SK-N-SH (cell line): Measurements from ENCODE around the gene CNIH3. TPM values are rescaled to one million over a fixed set of nuclear protein-coding genes. Genes with fewer than 3 reads are reported as not detected.

Experiments used
- CTCF ChIA-PET: fragments of 300-600, 350-600 bp; formaldehyde crosslinking; extraction: SDS; loops from one replicate; lab custom pipeline; 2021; lab: Yijun Ruan, JAX
- POLR2A ChIA-PET: fragments of 350-600 bp; sonication (Branson Sonifier 250); formaldehyde crosslinking; extraction: SDS; loops from one replicate; lab custom pipeline; 2020; ENCODE audit warnings: antibody characterized with exemption, inconsistent platforms; lab: Yijun Ruan, JAX
- DNase-seq: peaks from one replicate; pipeline ENCODE4 v3.0.0; 2012
- H2AFZ ChIP-seq: fragments of 200-600 bp; sonication (generic); 2 replicates; pipeline ENCODE4 v1.8.1; 2016; ENCODE audit warnings: antibody characterized with exemption, mild to moderate bottlenecking, low read depth
- H3F3A ChIP-seq: fragments of 200-600 bp; sonication (generic); replicated peaks from 2 replicates; pipeline ENCODE3; 2016; ENCODE audit warnings: antibody characterized with exemption, mild to moderate bottlenecking; ENCODE audit not compliant: insufficient read depth
- H3K27ac ChIP-seq, 2 experiments: fragments of 200-500 bp in 1 of 2; fragments of 200-600 bp in 1 of 2; sonication (Bioruptor generic) in 1 of 2; sonication (generic), shearing (Covaris generic) in 1 of 2; 2 replicates each; pipeline versions ENCODE4 v1.5.1 to v1.6.1; 2014 to 2016; ENCODE audit warnings: low read depth in 2 of 2, inconsistent platforms in 1 of 2, low read length in 1 of 2, mild to moderate bottlenecking in 1 of 2, mixed read lengths in 1 of 2
- H3K27me3 ChIP-seq: fragments of 200-600 bp; sonication (generic), shearing (Covaris generic); 2 replicates; pipeline ENCODE4 v1.6.1; 2016; ENCODE audit warnings: mixed run types; ENCODE audit not compliant: insufficient read depth
- H3K36me3 ChIP-seq, 2 experiments: fragments of 200-500 bp in 1 of 2; fragments of 200-600 bp in 1 of 2; sonication (Bioruptor generic) in 1 of 2; sonication (generic) in 1 of 2; replicated peaks in 1 of 2; 2 replicates each; pipeline versions ENCODE3 to v1.5.1; 2014 to 2016; ENCODE audit warnings: low read length in 1 of 2, mild to moderate bottlenecking in 1 of 2; ENCODE audit not compliant: insufficient read depth in 2 of 2, control insufficient read depth in 1 of 2
- H3K4me1 ChIP-seq, 2 experiments: fragments of 200-500 bp in 1 of 2; fragments of 200-600 bp in 1 of 2; sonication (Bioruptor generic) in 1 of 2; sonication (generic), shearing (Covaris generic) in 1 of 2; 2 replicates each; pipeline versions ENCODE4 v1.5.1 to v1.6.1; 2014 to 2016; ENCODE audit warnings: low read depth in 1 of 2, low read length in 1 of 2, mixed run types in 1 of 2; ENCODE audit not compliant: insufficient read depth in 2 of 2, control insufficient read depth in 1 of 2
- H3K4me2 ChIP-seq: fragments of 200-600 bp; sonication (generic), shearing (Covaris generic); 2 replicates; pipeline ENCODE4 v1.6.1; 2017; ENCODE audit warnings: mixed run types
- H3K4me3 ChIP-seq, 2 experiments: fragments of 200-500 bp in 1 of 2; fragments of 200-600 bp in 1 of 2; sonication (Bioruptor generic) in 1 of 2; sonication (generic), shearing (Covaris generic) in 1 of 2; 2 replicates each; pipeline versions ENCODE4 v1.5.1 to v1.8.1; 2014 to 2016; ENCODE audit warnings: low read depth in 2 of 2, inconsistent platforms in 1 of 2, low read length in 1 of 2, mild to moderate bottlenecking in 1 of 2, mixed read lengths in 1 of 2, moderate library complexity in 1 of 2
- H3K79me2 ChIP-seq: fragments of 200-600 bp; sonication (generic); 2 replicates; pipeline ENCODE4 v1.8.1; 2017; ENCODE audit warnings: mild to moderate bottlenecking; ENCODE audit not compliant: insufficient read depth
- H3K9ac ChIP-seq: fragments of 200-600 bp; sonication (generic); 2 replicates; pipeline ENCODE4 v1.6.1; 2017; ENCODE audit warnings: mixed run types
- H3K9me2 ChIP-seq: fragments of 200-600 bp; sonication (generic); 2 replicates; pipeline ENCODE4 v1.6.1; 2017; ENCODE audit warnings: mixed run types
- H3K9me3 ChIP-seq: fragments of 200-600 bp; sonication (generic); 2 replicates; pipeline ENCODE4 v1.6.1; 2017; ENCODE audit warnings: mixed run types, mild to moderate bottlenecking, moderate library complexity
- H4K20me1 ChIP-seq: fragments of 200-600 bp; sonication (generic); 2 replicates; pipeline ENCODE4 v1.6.1; 2017; ENCODE audit warnings: mild to moderate bottlenecking, mixed run types; ENCODE audit not compliant: insufficient read depth
- CHD2 ChIP-seq: fragments of 150-350 bp; IDR thresholded peaks from 2 replicates; pipeline ENCODE4 v1.6.1; 2018; ENCODE audit warnings: low read length; ENCODE audit not compliant: partially characterized antibody
- GABPA ChIP-seq: IDR thresholded peaks from 2 replicates; pipeline ENCODE4 v1.4.0; 2012; ENCODE audit warnings: low read depth, mild to moderate bottlenecking
- GATA2 ChIP-seq: sonication (generic); formaldehyde crosslinking; IDR thresholded peaks from 2 replicates; pipeline ENCODE4 v1.5.0; 2020; ENCODE audit warnings: mild to moderate bottlenecking, missing genetic modification reagents
- JUND ChIP-seq: IDR thresholded peaks from 2 replicates; pipeline ENCODE4 v1.4.0; 2012
- POLR2AphosphoS5 ChIP-seq: IDR thresholded peaks from 2 replicates; pipeline ENCODE4 v1.6.1; 2012; ENCODE audit warnings: low read depth, low read length
- RAD21 ChIP-seq: IDR thresholded peaks from 2 replicates; pipeline ENCODE4 v1.6.1; 2012; ENCODE audit warnings: mild to moderate bottlenecking, low read length
- RCOR1 ChIP-seq: fragments of 150-350 bp; IDR thresholded peaks from 2 replicates; pipeline ENCODE4 v1.6.1; 2017; ENCODE audit warnings: antibody characterized with exemption, low read length
- RFX5 ChIP-seq: IDR thresholded peaks from 2 replicates; pipeline ENCODE4 v1.6.1; 2012; ENCODE audit warnings: mild to moderate bottlenecking, improper control_type of control experiment, low read length
- SIN3A ChIP-seq: IDR thresholded peaks from 2 replicates; pipeline ENCODE4 v1.6.1; 2012; ENCODE audit warnings: low read depth, mild to moderate bottlenecking, low read length, moderate library complexity, borderline replicate concordance
- TAF1 ChIP-seq: IDR thresholded peaks from 2 replicates; pipeline ENCODE4 v1.6.1; 2012; ENCODE audit warnings: low read depth, mild to moderate bottlenecking, low read length, moderate library complexity, borderline replicate concordance
- TEAD4 ChIP-seq: IDR thresholded peaks from 2 replicates; pipeline ENCODE4 v1.4.0; 2012; ENCODE audit warnings: mild to moderate bottlenecking, borderline replicate concordance; ENCODE audit not compliant: insufficient read depth
- WGBS: methylation state at CpG from one replicate; pipeline ENCODE4 v1.1.6; 2017; ENCODE audit warnings: low lambda C conversion rate; 5-methylcytosine and 5-hydroxymethylcytosine counted together
- polyA plus RNA-seq, 3 experiments: library from polyadenylated mRNA; depleted of rRNA; stranded (reverse); fragments of >200 nt; gene quantifications; 2 replicates each; pipeline ENCODE4 v1.2.3, GENCODE V29; 2012
- TF ChIP-seq, protein P1 (sequence below): IDR thresholded peaks from 2 replicates; pipeline ENCODE4; 2012
- TF ChIP-seq, protein P2 (sequence below): IDR thresholded peaks from 2 replicates; pipeline ENCODE4 v1.6.1; 2012; ENCODE audit warnings: mild to moderate bottlenecking, low read depth, low read length, moderate library complexity

Gene CNIH3
- polyA plus RNA-seq, 1 of the 3 experiments (the other 2 are of a cell fraction): 18.8 TPM

DNA sequence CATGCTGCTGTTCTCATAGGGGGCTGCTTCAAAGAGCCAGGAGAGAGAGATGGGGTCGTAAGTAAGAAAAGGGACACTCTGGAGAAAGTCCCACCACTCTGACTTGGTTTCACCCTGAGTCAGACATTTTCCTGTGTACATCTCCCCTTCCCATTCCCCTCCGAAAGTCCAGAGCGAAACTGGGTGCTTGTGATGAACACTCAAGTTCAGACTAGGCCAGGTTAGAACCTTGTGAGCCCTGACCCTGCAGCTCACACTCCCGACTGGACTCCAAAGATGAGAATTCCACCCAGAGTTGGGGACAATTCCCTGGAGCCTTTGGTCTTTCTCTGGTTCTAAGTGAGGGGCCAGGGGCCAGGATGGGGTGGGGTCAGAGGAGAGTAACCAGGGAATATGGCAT, 139.5 kb downstream of the CNIH3 start (continued):
- TF ChIP-seq, protein P1, sequence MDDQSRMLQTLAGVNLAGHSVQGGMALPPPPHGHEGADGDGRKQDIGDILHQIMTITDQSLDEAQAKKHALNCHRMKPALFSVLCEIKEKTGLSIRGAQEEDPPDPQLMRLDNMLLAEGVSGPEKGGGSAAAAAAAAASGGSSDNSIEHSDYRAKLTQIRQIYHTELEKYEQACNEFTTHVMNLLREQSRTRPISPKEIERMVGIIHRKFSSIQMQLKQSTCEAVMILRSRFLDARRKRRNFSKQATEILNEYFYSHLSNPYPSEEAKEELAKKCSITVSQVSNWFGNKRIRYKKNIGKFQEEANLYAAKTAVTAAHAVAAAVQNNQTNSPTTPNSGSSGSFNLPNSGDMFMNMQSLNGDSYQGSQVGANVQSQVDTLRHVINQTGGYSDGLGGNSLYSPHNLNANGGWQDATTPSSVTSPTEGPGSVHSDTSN: no peak
- TF ChIP-seq RAD21: no peak
- TF ChIP-seq RFX5: no peak
- TF ChIP-seq JUND: no peak
- no peak for TF ChIP-seq TAF1
- TF ChIP-seq GATA2 (CRISPR knock-in tag): no peak
- TF ChIP-seq GABPA: no peak
- no peak for TF ChIP-seq CHD2

DNA sequence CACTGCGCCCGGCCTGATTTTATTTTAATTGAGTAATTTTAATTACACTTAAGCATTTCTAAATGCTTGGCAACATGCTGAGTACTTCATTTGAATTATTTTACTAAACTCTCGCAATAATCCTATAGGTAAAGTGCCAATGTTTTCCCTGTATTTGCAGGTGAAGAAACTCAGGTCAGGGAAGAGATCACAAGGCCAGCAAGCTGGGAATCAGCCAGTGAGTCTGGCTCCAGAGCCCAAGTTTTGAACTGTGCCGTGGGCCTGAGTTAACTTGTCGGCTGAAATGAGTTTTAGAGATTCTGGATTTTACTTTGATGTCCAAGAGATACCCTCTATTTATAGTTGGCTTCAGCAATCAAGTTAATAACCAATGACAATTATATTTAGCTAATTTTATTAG, 141.4 kb downstream of the CNIH3 start:
- H3K4me3 ChIP-seq: no peak overlapping the region
- TF ChIP-seq, protein P2, sequence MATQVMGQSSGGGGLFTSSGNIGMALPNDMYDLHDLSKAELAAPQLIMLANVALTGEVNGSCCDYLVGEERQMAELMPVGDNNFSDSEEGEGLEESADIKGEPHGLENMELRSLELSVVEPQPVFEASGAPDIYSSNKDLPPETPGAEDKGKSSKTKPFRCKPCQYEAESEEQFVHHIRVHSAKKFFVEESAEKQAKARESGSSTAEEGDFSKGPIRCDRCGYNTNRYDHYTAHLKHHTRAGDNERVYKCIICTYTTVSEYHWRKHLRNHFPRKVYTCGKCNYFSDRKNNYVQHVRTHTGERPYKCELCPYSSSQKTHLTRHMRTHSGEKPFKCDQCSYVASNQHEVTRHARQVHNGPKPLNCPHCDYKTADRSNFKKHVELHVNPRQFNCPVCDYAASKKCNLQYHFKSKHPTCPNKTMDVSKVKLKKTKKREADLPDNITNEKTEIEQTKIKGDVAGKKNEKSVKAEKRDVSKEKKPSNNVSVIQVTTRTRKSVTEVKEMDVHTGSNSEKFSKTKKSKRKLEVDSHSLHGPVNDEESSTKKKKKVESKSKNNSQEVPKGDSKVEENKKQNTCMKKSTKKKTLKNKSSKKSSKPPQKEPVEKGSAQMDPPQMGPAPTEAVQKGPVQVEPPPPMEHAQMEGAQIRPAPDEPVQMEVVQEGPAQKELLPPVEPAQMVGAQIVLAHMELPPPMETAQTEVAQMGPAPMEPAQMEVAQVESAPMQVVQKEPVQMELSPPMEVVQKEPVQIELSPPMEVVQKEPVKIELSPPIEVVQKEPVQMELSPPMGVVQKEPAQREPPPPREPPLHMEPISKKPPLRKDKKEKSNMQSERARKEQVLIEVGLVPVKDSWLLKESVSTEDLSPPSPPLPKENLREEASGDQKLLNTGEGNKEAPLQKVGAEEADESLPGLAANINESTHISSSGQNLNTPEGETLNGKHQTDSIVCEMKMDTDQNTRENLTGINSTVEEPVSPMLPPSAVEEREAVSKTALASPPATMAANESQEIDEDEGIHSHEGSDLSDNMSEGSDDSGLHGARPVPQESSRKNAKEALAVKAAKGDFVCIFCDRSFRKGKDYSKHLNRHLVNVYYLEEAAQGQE: no peak
- no peak for TF ChIP-seq RAD21
- no peak for TF ChIP-seq RCOR1
- no peak for TF ChIP-seq SIN3A
- no peak for TF ChIP-seq POLR2AphosphoS5
- H3K9me3 ChIP-seq: 0 out of 2 replicates have a peak, but pooled peaks cover 4% of the 10 kb centered on the region
- no peaks in the 10 kb centered on the region for H3K79me2 ChIP-seq
- H3K9ac ChIP-seq: no peak overlapping the region
- WGBS: 83% methylated on average over 5 of the region's 5 CpGs
- CTCF ChIA-PET: interaction anchor here (1.9 kb wide), 1 partner anchor 94 kb away, joined by 6 read pairs; no protein-coding TSS in a partner anchor
- POLR2A ChIA-PET: interaction anchor here (0.7 kb wide), 1 partner anchor 23 kb away, joined by 5 read pairs; no protein-coding TSS in a partner anchor
- H3K4me1 ChIP-seq: no peaks in the 10 kb centered on the region
- no peaks in the 10 kb centered on the region for H3K9me2 ChIP-seq
- no peaks in the 10 kb centered on the region for H3F3A ChIP-seq
- no peaks in the 10 kb centered on the region for H4K20me1 ChIP-seq
- no peak overlapping the region for H3K4me2 ChIP-seq
- no peak overlapping the region for H3K27ac ChIP-seq
- no peaks in the 10 kb centered on the region for H3K27me3 ChIP-seq
- no peaks in the 10 kb centered on the region for H3K36me3 ChIP-seq
- H2AFZ ChIP-seq: no peak overlapping the region
- DNase-seq: no peak

DNA sequence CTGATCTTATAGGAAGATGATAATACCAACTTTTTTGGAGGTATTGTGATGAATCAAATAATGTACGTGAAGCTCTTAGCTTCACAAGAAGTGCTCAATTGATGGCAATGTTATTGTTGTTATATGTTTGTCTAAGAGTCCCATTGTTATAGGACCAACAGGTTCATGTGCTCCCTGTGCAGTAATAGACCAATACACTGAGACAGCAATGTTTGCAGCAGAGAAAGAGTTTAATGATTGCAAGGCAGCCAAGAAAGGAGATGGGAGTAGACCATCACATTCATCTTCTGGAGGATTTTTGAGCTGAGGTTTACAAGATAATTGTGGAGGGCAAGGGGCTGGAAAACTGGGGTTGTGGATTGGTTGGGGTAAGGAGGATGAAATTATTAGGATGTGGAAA, 143.0 kb downstream of the CNIH3 start:
- CTCF ChIA-PET: interaction anchor here (1.8 to 1.9 kb wide), 2 partner anchors 9 to 92 kb away, joined by 4 to 6 read pairs; no protein-coding TSS in a partner anchor
- POLR2A ChIA-PET: no interaction called here

More for the DNA sequence above, 143.0 kb downstream of the CNIH3 start:
- Histone ChIP-seq H3K27ac (no peak overlapping the region), H3K9me3 (0 out of 2 replicates have a peak, but pooled peaks cover 4% of the 10 kb centered on the region), H3K79me2 (no peaks in the 10 kb centered on the region), H3K36me3 (no peaks in the 10 kb centered on the region), H3K27me3 (no peaks in the 10 kb centered on the region), H3K4me2 (no peak overlapping the region), H3K4me1 (no peaks in the 10 kb centered on the region), H2AFZ (no peak overlapping the region), H4K20me1 (no peaks in the 10 kb centered on the region), H3K9me2 (no peaks in the 10 kb centered on the region), H3K9ac (no peak overlapping the region), H3F3A (no peaks in the 10 kb centered on the region), H3K4me3 (no peak overlapping the region)
- WGBS: 48% methylated on average over 1 of the region's 1 CpG
- DNase-seq: no peak
- TF ChIP-seq TEAD4 (no peak), SIN3A (no peak)
